HepG2 (cell line): ENCODE measurements around the gene ZNF782. TPM values are rescaled to one million over a fixed set of nuclear protein-coding genes. Genes with fewer than 3 reads are reported as not detected.
A peak's percentile ranks its signal among the peaks of the same experiment; 100 is the strongest.

Experiments used
- ATF1 ChIP-seq: IDR thresholded peaks from 2 replicates; pipeline ENCODE4 v1.6.1; 2016; ENCODE audit warnings: mild to moderate bottlenecking, control low read depth
- ELK4 ChIP-seq: sonication (generic); formaldehyde crosslinking; IDR thresholded peaks from 2 replicates; pipeline ENCODE4 v1.9.0; 2021; ENCODE audit warnings: missing genetic modification reagents, borderline replicate concordance
- FOXJ3 ChIP-seq: sonication (generic); formaldehyde crosslinking; IDR thresholded peaks from 2 replicates; pipeline ENCODE4 v1.4.0; 2020; ENCODE audit warnings: missing genetic modification reagents, mild to moderate bottlenecking, borderline replicate concordance
- GLI4 ChIP-seq: sonication (generic); formaldehyde crosslinking; IDR thresholded peaks from 2 replicates; pipeline ENCODE4 v1.5.1; 2020; ENCODE audit warnings: missing genetic modification reagents, mild to moderate bottlenecking, moderate library complexity, borderline replicate concordance
- GZF1 ChIP-seq: sonication (generic); formaldehyde crosslinking; IDR thresholded peaks from 2 replicates; pipeline ENCODE4 v1.5.1; 2020; ENCODE audit warnings: mild to moderate bottlenecking, missing genetic modification reagents
- KDM5B ChIP-seq: sonication (generic); formaldehyde crosslinking; IDR thresholded peaks from 2 replicates; pipeline ENCODE4 v1.4.0; 2020; ENCODE audit warnings: missing genetic modification reagents, mild to moderate bottlenecking, borderline replicate concordance
- KLF9 ChIP-seq: IDR thresholded peaks from 2 replicates; pipeline ENCODE4 v1.6.1; 2016; ENCODE audit warnings: low read depth
- MTERF4 ChIP-seq: sonication (generic); formaldehyde crosslinking; IDR thresholded peaks from 2 replicates; pipeline ENCODE4 v1.8.0; 2023; ENCODE audit warnings: mild to moderate bottlenecking, missing genetic modification reagents
- NR2F1 ChIP-seq, 2 experiments: fragments of 450-650 bp in 1 of 2; formaldehyde crosslinking in 1 of 2; IDR thresholded peaks; 2 replicates each; pipeline versions ENCODE4 v1.5.0 to v1.6.1; 2016 to 2020; ENCODE audit warnings: mild to moderate bottlenecking in 1 of 2, missing compliant biosample characterization in 1 of 2, missing genetic modification reagents in 1 of 2, moderate library complexity in 1 of 2
- PTBP1 ChIP-seq: fragments of 200-400 bp; formaldehyde crosslinking; IDR thresholded peaks from 2 replicates; pipeline ENCODE4 v1.6.1; 2018; ENCODE audit warnings: low read length, low read depth; ENCODE audit not compliant: poor library complexity, severe bottlenecking
- REXO4 ChIP-seq: sonication (generic); formaldehyde crosslinking; IDR thresholded peaks from 2 replicates; pipeline ENCODE4 v1.8.0; 2022; ENCODE audit warnings: missing genetic modification reagents, mild to moderate bottlenecking, borderline replicate concordance
- SOX13 ChIP-seq, 3 experiments: fragments of 450-650 bp in 1 of 3; sonication (generic) in 1 of 3; formaldehyde crosslinking in 1 of 3; IDR thresholded peaks in 2 of 3; conservative IDR thresholded peaks in 1 of 3; 2 replicates each; pipeline versions ENCODE4 v1.5.0 to v1.6.1; 2016 to 2020; ENCODE audit warnings: antibody characterized with exemption in 1 of 3, mild to moderate bottlenecking in 1 of 3, missing compliant biosample characterization in 1 of 3, missing genetic modification reagents in 1 of 3, moderate library complexity in 1 of 3
- SRSF1 ChIP-seq: fragments of 200-400 bp; formaldehyde crosslinking; optimal IDR thresholded peaks from 2 replicates; pipeline ENCODE3; 2017; ENCODE audit warnings: mild to moderate bottlenecking, low read depth, low read length, moderate library complexity
- YY1 ChIP-seq: IDR thresholded peaks from 2 replicates; pipeline ENCODE4 v1.6.1; 2011; ENCODE audit warnings: low read length, low read depth, moderate library complexity, mild to moderate bottlenecking; ENCODE audit not compliant: insufficient read depth, insufficient replicate concordance
- ZNF547 ChIP-seq: sonication (generic); formaldehyde crosslinking; IDR thresholded peaks from 2 replicates; pipeline ENCODE4 v1.5.1; 2020; ENCODE audit warnings: mild to moderate bottlenecking, missing genetic modification reagents
- ZNF670 ChIP-seq: sonication (generic); formaldehyde crosslinking; IDR thresholded peaks from 2 replicates; pipeline ENCODE4 v1.8.0; 2022; ENCODE audit warnings: mild to moderate bottlenecking, missing genetic modification reagents, borderline replicate concordance
- polyA plus RNA-seq, 8 experiments: library from polyadenylated mRNA; depleted of rRNA in 3 of 8; stranded (reverse) in 7 of 8; unstranded in 1 of 8; fragments of >200 nt; fragmentation: Illumina TruSeq in 4 of 8; extraction: Trizol in 4 of 8; gene quantifications; 2 replicates each; pipeline versions ENCODE4 v1.2.1 to v1.2.3, GENCODE V29; 2011 to 2016; ENCODE audit warnings: low read depth in 4 of 8, missing spikeins in 1 of 8, mixed read lengths in 1 of 8; ENCODE audit not compliant: insufficient read depth in 1 of 8
- total RNA-seq, 5 experiments: library from RNA; depleted of rRNA; stranded (reverse); fragments of >200 nt; fragmentation: Illumina TruSeq; extraction: Trizol; gene quantifications; 2 replicates each; pipeline ENCODE4 v1.2.3, GENCODE V29; 2016; ENCODE audit warnings: low read depth in 1 of 5
- TF ChIP-seq, protein P1 (sequence below): IDR thresholded peaks from 2 replicates; pipeline ENCODE4 v1.6.1; 2012; ENCODE audit warnings: low read depth, low read length, improper control_type of control experiment
- TF ChIP-seq, protein P2 (sequence below): sonication (generic); formaldehyde crosslinking; IDR thresholded peaks from 2 replicates; pipeline ENCODE4 v1.4.0; 2020; ENCODE audit warnings: missing genetic modification reagents

The ZNF782 gene
- total and polyA plus RNA-seq, 2 of the 13 experiments (the other 11 are each of a cell fraction or from before 2014, with no cell fraction given), result 1.4 to 4.9 TPM

DNA sequence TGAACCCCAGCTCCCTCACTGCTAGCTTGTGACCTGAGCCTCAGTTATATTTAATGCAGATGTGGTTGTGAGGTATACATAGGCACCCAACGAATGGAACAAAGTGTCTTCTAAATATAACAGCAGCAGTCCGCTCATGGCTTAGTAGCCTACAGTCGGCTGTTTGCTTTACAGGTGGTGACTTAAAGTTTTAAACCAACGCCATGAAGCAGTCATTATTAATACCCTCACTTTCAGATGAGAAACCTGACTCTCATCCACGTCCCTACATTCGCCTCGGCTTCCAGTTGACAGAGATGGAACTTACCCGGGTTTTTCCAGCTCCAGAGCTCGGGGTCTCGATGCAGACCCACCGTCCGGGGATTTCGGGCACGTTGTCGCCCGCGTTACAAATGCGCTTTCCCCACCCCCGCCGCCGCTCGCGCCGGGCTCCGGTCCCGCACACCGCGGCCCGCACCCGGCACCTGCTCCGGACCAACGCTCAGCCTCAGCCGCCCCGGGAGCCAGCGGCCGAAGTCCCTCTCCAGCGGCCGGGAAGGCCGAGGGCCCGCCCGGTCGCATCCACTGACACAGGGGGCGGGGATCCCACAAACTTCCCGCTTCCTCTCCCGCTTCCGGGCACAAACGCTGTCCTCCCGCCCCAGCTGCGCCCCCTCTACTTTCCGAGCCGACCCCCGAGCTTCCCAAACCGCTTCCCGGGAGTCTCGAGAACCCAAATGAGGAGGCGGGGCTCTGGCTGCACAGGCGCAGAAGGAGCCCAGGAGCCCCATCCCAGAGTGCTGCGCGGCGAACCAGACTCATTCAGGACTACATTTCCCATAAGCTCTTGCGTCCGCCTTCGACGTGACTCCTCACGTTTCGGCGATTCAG lies at the start of gene ZNF782 (continued):
- TF ChIP-seq GLI4 (peak; percentile 22; the same call in 1 of the 2 replicates), SOX13 (IDR thresholded peaks at IDR 0.05) (no peak), SOX13 (CRISPR knock-in tag; conservative IDR thresholded peaks at IDR 0.05 in 1 of 2, IDR thresholded peaks at IDR 0.05 in 1 of 2) (0 out of 4 replicates have a peak, but pooled peaks of 1 of the 2 experiments have one; percentile 6), ATF1 (CRISPR knock-in tag) (peak; percentile 78; the same call in 1 of the 2 replicates), MTERF4 (CRISPR knock-in tag) (no peak), YY1 (peak; percentile 12), PTBP1 (peak; percentile 27), KDM5B (peak; percentile 59; the same call in 1 of the 2 replicates), FOXJ3 (no peak), ZNF547 (CRISPR knock-in tag) (0 out of 2 replicates have a peak, but pooled peaks have one; percentile 43), NR2F1 (CRISPR knock-in tag; IDR thresholded peaks at IDR 0.05) (no peak), ZNF670 (CRISPR knock-in tag) (0 out of 2 replicates have a peak, but pooled peaks have one; percentile 15), ELK4 (CRISPR knock-in tag) (no peak), REXO4 (CRISPR knock-in tag) (no peak), GZF1 (CRISPR knock-in tag) (no peak), SRSF1 (no peak), KLF9 (CRISPR knock-in tag) (no peak)
- TF ChIP-seq, protein P1, sequence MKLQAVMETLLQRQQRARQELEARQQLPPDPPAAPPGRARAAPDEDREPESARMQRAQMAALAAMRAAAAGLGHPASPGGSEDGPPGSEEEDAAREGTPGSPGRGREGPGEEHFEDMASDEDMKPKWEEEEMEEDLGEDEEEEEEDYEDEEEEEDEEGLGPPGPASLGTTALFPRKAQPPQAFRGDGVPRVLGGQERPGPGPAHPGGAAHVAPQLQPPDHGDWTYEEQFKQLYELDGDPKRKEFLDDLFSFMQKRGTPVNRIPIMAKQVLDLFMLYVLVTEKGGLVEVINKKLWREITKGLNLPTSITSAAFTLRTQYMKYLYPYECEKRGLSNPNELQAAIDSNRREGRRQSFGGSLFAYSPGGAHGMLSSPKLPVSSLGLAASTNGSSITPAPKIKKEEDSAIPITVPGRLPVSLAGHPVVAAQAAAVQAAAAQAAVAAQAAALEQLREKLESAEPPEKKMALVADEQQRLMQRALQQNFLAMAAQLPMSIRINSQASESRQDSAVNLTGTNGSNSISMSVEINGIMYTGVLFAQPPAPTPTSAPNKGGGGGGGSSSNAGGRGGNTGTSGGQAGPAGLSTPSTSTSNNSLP, result no peak
- TF ChIP-seq, protein P2, sequence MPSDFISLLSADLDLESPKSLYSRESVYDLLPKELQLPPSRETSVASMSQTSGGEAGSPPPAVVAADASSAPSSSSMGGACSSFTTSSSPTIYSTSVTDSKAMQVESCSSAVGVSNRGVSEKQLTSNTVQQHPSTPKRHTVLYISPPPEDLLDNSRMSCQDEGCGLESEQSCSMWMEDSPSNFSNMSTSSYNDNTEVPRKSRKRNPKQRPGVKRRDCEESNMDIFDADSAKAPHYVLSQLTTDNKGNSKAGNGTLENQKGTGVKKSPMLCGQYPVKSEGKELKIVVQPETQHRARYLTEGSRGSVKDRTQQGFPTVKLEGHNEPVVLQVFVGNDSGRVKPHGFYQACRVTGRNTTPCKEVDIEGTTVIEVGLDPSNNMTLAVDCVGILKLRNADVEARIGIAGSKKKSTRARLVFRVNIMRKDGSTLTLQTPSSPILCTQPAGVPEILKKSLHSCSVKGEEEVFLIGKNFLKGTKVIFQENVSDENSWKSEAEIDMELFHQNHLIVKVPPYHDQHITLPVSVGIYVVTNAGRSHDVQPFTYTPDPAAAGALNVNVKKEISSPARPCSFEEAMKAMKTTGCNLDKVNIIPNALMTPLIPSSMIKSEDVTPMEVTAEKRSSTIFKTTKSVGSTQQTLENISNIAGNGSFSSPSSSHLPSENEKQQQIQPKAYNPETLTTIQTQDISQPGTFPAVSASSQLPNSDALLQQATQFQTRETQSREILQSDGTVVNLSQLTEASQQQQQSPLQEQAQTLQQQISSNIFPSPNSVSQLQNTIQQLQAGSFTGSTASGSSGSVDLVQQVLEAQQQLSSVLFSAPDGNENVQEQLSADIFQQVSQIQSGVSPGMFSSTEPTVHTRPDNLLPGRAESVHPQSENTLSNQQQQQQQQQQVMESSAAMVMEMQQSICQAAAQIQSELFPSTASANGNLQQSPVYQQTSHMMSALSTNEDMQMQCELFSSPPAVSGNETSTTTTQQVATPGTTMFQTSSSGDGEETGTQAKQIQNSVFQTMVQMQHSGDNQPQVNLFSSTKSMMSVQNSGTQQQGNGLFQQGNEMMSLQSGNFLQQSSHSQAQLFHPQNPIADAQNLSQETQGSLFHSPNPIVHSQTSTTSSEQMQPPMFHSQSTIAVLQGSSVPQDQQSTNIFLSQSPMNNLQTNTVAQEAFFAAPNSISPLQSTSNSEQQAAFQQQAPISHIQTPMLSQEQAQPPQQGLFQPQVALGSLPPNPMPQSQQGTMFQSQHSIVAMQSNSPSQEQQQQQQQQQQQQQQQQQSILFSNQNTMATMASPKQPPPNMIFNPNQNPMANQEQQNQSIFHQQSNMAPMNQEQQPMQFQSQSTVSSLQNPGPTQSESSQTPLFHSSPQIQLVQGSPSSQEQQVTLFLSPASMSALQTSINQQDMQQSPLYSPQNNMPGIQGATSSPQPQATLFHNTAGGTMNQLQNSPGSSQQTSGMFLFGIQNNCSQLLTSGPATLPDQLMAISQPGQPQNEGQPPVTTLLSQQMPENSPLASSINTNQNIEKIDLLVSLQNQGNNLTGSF (CRISPR knock-in tag), result no peak
